HG03460 (cell line): ENCODE results near the gene SEC16A.

Experiments used
- ATAC-seq: cut with Tn5 transposase; IDR thresholded peaks from one replicate; pipeline ENCODE4 v1.9.1; 2021; ENCODE audit not compliant: unreplicated experiment

Gene SEC16A

GRCh38 chr9:136518623-136519022 lies 35.8 kb upstream of the SEC16A start:
- no peak for ATAC-seq

- no peak for ATAC-seq
Measured at GRCh38 chr9:136517950-136518349, 35.1 kb upstream of the SEC16A start.

- no peak for ATAC-seq
Measured at GRCh38 chr9:136517012-136517743, 34.3 kb upstream of the SEC16A start.

GRCh38 chr9:136516191-136516654 lies 33.4 kb upstream of the SEC16A start:
- no peak for ATAC-seq

- ATAC-seq, result no peak
Measured at GRCh38 chr9:136515276-136515675, 32.4 kb upstream of the SEC16A start.

GRCh38 chr9:136514022-136514714 lies 31.3 kb upstream of the SEC16A start:
- ATAC-seq, result no peak

GRCh38 chr9:136513191-136513590 lies 30.4 kb upstream of the SEC16A start:
- ATAC-seq, result no peak

GRCh38 chr9:136512651-136513071 lies 29.8 kb upstream of the SEC16A start:
- ATAC-seq, result no peak

- no peak for ATAC-seq
Measured at GRCh38 chr9:136511670-136512592, 29.1 kb upstream of the SEC16A start.

- no peak for ATAC-seq
Measured at GRCh38 chr9:136511144-136511669, 28.4 kb upstream of the SEC16A start.

GRCh38 chr9:136510561-136510960 lies 27.7 kb upstream of the SEC16A start:
- ATAC-seq, result no peak

GRCh38 chr9:136509549-136509948 lies 26.7 kb upstream of the SEC16A start:
- ATAC-seq, result no peak

- ATAC-seq, result no peak
Measured at GRCh38 chr9:136508729-136509500, 26.1 kb upstream of the SEC16A start.

GRCh38 chr9:136507992-136508375 lies 25.1 kb upstream of the SEC16A start:
- ATAC-seq, result no peak

- no peak for ATAC-seq
Measured at GRCh38 chr9:136507221-136507991, 24.6 kb upstream of the SEC16A start.

- ATAC-seq, result no peak
Measured at GRCh38 chr9:136506425-136506824, 23.6 kb upstream of the SEC16A start.

GRCh38 chr9:136505406-136506403 lies 22.9 kb upstream of the SEC16A start:
- no peak for ATAC-seq
